Loucy (cell line): ENCODE results near the gene PDXDC1.

Source experiments
- H2AFZ ChIP-seq: fragments of 200-600 bp; sonication (generic); 2 replicates; pipeline ENCODE4 v1.6.0; 2016; ENCODE audit warnings: antibody characterized with exemption, mild to moderate bottlenecking, low read length, moderate library complexity
- H3F3A ChIP-seq: fragments of 200-600 bp; 2 replicates; pipeline ENCODE4 v1.6.0; 2016; ENCODE audit warnings: antibody characterized with exemption, low read depth, mild to moderate bottlenecking
- H3K27me3 ChIP-seq: fragments of 200-600 bp; sonication (generic); 2 replicates; pipeline ENCODE4 v1.6.1; 2014; ENCODE audit warnings: low read length, mild to moderate bottlenecking; ENCODE audit not compliant: insufficient read depth, poor library complexity, severe bottlenecking
- H3K36me3 ChIP-seq: fragments of 200-600 bp; sonication (generic); 2 replicates; pipeline ENCODE4 v1.6.1; 2016; ENCODE audit warnings: low read length; ENCODE audit not compliant: insufficient read depth
- H3K4me1 ChIP-seq: fragments of 200-600 bp; sonication (generic); 2 replicates; pipeline ENCODE4 v1.5.1; 2014; ENCODE audit warnings: low read length, mild to moderate bottlenecking; ENCODE audit not compliant: insufficient read depth, poor library complexity, severe bottlenecking
- H3K4me2 ChIP-seq: fragments of 200-600 bp; sonication (generic); 2 replicates; pipeline ENCODE4 v1.6.0; 2014; ENCODE audit warnings: antibody characterized with exemption, low read length, low read depth, mild to moderate bottlenecking; ENCODE audit not compliant: poor library complexity, severe bottlenecking
- H3K4me3 ChIP-seq: fragments of 200-600 bp; sonication (generic); 2 replicates; pipeline ENCODE4 v1.5.1; 2014; ENCODE audit warnings: low read length, mild to moderate bottlenecking, mixed read lengths; ENCODE audit not compliant: poor library complexity, severe bottlenecking
- H3K79me2 ChIP-seq: fragments of 200-600 bp; sonication (generic); 2 replicates; pipeline ENCODE4 v1.6.1; 2014; ENCODE audit warnings: low read length; ENCODE audit not compliant: insufficient read depth
- H3K9ac ChIP-seq: fragments of 200-600 bp; sonication (generic); 2 replicates; pipeline ENCODE4 v1.6.0; 2014; ENCODE audit warnings: mild to moderate bottlenecking, low read depth, low read length, moderate library complexity; ENCODE audit not compliant: poor library complexity, severe bottlenecking
- H3K9me2 ChIP-seq: fragments of 200-600 bp; sonication (generic); replicated peaks from 2 replicates; pipeline ENCODE4 v1.6.1; 2016; ENCODE audit warnings: low read depth, low read length, mixed read lengths
- H3K9me3 ChIP-seq: fragments of 200-600 bp; sonication (generic); 2 replicates; pipeline ENCODE4 v1.6.1; 2014; ENCODE audit warnings: mild to moderate bottlenecking, antibody characterized with exemption, low read length, low read depth; ENCODE audit not compliant: insufficient read depth
- H4K20me1 ChIP-seq: fragments of 200-600 bp; sonication (generic); 2 replicates; pipeline ENCODE4 v1.6.0; 2014; ENCODE audit warnings: antibody characterized with exemption, low read length, mild to moderate bottlenecking; ENCODE audit not compliant: insufficient read depth, poor library complexity, severe bottlenecking
- CTCF ChIP-seq: fragments of 200-600 bp; sonication (generic); conservative IDR thresholded peaks from 2 replicates; pipeline ENCODE4 v1.5.1; 2014; ENCODE audit warnings: mild to moderate bottlenecking, antibody characterized with exemption, low read length
- EZH2phosphoT487 ChIP-seq: fragments of 200-600 bp; IDR thresholded peaks from 2 replicates; pipeline ENCODE4 v1.6.1; 2018; ENCODE audit warnings: antibody characterized with exemption, mild to moderate bottlenecking, moderate library complexity, borderline replicate concordance

The PDXDC1 gene

GRCh38 chr16:14958323-14958600 is 16.6 kb upstream of the PDXDC1 start:
- Histone ChIP-seq H3K36me3 (no peaks in the 10 kb centered on the region), H2AFZ (no peak overlapping the region), H3K9me3 (no peaks in the 10 kb centered on the region), H3K9me2 (no peaks in the 10 kb centered on the region), H3K27me3 (no peaks in the 10 kb centered on the region), H3K4me2 (no peak overlapping the region), H3K79me2 (no peaks in the 10 kb centered on the region), H3K4me3 (no peak overlapping the region), H4K20me1 (no peaks in the 10 kb centered on the region), H3F3A (no peaks in the 10 kb centered on the region), H3K4me1 (no peaks in the 10 kb centered on the region), H3K9ac (no peak overlapping the region)
- no peak for TF ChIP-seq CTCF
- no peak for TF ChIP-seq EZH2phosphoT487

DNA sequence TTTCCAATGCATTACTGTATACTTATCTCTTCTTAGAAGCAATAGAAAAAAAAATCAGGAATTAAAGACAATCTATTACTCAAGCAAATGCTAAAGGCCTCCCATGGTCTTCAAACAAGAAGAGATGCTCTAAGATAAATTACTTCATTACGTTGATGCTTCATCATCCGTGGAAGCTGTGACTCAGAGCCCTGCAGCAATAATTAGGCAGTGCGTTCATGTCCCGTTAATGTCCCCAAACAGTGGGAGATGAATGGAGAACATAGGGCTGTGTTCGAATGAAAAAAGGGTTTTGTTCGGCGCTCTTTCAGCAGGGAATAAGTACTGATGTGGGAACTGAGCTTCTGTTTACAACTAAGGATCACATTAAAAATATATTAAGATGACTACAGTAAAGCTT is 15.9 kb upstream of the PDXDC1 start:
- H3K9me2 ChIP-seq, result no peaks in the 10 kb centered on the region
- H2AFZ ChIP-seq, result no peak overlapping the region
- no peaks in the 10 kb centered on the region for H4K20me1 ChIP-seq
- H3K9me3 ChIP-seq, result no peaks in the 10 kb centered on the region
- H3K9ac ChIP-seq, result no peak overlapping the region
- no peaks in the 10 kb centered on the region for H3K36me3 ChIP-seq
- no peak overlapping the region for H3K4me2 ChIP-seq
- H3K79me2 ChIP-seq, result no peaks in the 10 kb centered on the region
- no peaks in the 10 kb centered on the region for H3K4me1 ChIP-seq
- TF ChIP-seq EZH2phosphoT487 (no peak), CTCF (no peak)
- H3K27me3 ChIP-seq, result no peaks in the 10 kb centered on the region
- H3K4me3 ChIP-seq, result no peak overlapping the region
- no peaks in the 10 kb centered on the region for H3F3A ChIP-seq

DNA sequence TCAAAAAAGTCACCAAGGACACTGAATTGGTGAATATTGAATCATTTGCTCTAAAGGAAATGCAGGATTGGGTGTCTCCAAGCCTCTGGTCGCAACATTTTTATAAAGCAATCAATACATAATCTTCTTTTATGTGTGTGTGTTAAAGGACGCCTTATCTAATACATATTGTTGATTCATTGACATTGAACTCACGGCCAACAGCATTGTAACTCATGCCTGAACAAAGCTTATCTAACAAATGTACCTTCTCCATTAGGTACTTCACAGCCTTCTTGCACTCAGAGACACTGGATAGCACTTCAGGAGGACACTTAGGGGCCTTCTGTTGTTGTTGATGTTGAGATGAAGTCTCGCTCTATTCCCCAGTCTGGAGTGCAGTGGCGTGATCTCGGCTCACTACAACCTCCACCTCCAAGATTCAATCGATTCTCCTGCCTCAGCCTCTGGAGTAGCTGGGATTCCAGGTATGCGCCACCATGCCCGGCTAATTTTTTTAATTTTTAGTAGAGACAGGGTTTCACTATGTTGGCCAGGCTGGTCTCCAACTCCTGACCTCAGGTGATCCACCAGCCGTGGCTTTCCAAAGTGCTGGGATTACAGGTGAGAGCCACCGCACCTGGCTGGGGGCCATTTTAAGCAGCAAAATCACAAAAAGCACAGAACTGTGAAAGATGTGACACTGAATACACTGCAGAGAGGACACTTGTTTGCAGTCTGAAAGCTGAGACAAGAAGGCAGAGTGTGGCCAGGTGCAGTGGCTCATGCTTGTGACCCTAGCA is 13.2 kb upstream of the PDXDC1 start:
- Histone ChIP-seq H3K4me3 (no peak overlapping the region), H3K4me2 (no peak overlapping the region), H3K79me2 (no peaks in the 10 kb centered on the region), H3K9me3 (no peaks in the 10 kb centered on the region), H3K9me2 (no peaks in the 10 kb centered on the region), H3K4me1 (no peaks in the 10 kb centered on the region), H3K27me3 (no peaks in the 10 kb centered on the region), H4K20me1 (no peaks in the 10 kb centered on the region), H3F3A (no peaks in the 10 kb centered on the region), H3K36me3 (no peaks in the 10 kb centered on the region), H3K9ac (no peak overlapping the region), H2AFZ (no peak overlapping the region)
- no peak for TF ChIP-seq EZH2phosphoT487
- TF ChIP-seq CTCF, result no peak
